ENCODE measurements around the gene MICAL2. TPM values are rescaled to one million over a fixed set of nuclear protein-coding genes. Genes with fewer than 3 reads are reported as not detected.
"Not testable (repeated sequence)": the region's sequence is repeated elsewhere in the genome, so short reads cannot be mapped to it uniquely, and the experiment has no call there.

MICAL2 gene
- total and polyA plus RNA-seq, 12 donors, result 8.4 to 80.5 (median 34.1) TPM

GRCh38 chr11:12143461-12144258 lies 33.3 kb downstream of the MICAL2 start:
- no peak for TF ChIP-seq CTCF (IDR thresholded peaks at IDR 0.05)
- TF ChIP-seq POLR2A (IDR thresholded peaks at IDR 0.05), result no peak
- Histone ChIP-seq H3K4me3 (no peak overlapping the region), H3K36me3 (replicated peaks in 1 of 2) (no peaks in the 10 kb centered on the region), H3K27ac (peak overlapping the region in 3 of 5 donors; percentile 16 to 82 (median 57)), H3K9me3 (replicated peaks in 1 of 3) (no peaks in the 10 kb centered on the region), H3K27me3 (no peaks in the 10 kb centered on the region), H3K4me1 (replicated peaks in 1 of 2) (peaks cover 0 to 5% of the 10 kb centered on the region in 2 donors)
- 70 to 84% (median 77%) methylated on average over 7 of the region's 7 CpGs for WGBS, 4 donors
- intact Hi-C loops (cut with DNase I), result no loop called here
- no peak for DNase-seq

GRCh38 chr11:12144330-12145174 lies 34.2 kb downstream of the MICAL2 start:
- peaks cover 0 to 5% of the 10 kb centered on the region in 2 donors for H3K4me1 ChIP-seq (replicated peaks in 1 of 2)
- no peaks in the 10 kb centered on the region for H3K36me3 ChIP-seq (replicated peaks in 1 of 2)
- 76 to 81% (median 79%) methylated on average over 11 of the region's 11 CpGs for WGBS, 4 donors
- H3K27ac ChIP-seq, result peak overlapping the region in 4 of 5 donors; percentile 4 to 82 (median 36)
- H3K27me3 ChIP-seq, result no peaks in the 10 kb centered on the region
- TF ChIP-seq CTCF (IDR thresholded peaks at IDR 0.05) (no peak), POLR2A (IDR thresholded peaks at IDR 0.05) (no peak)
- no peak overlapping the region for H3K4me3 ChIP-seq
- no peaks in the 10 kb centered on the region for H3K9me3 ChIP-seq (replicated peaks in 1 of 3)
- intact Hi-C loops (cut with DNase I), result no loop called here
- DNase-seq, result no peak

- not testable (repeated sequence) for H3K27ac ChIP-seq; H3K4me1 ChIP-seq (replicated peaks in 1 of 2)
These were observed 36.3 kb downstream of the MICAL2 start for GRCh38 chr11:12146678-12147077.

GRCh38 chr11:12147827-12148226 lies 37.4 kb downstream of the MICAL2 start:
- no peaks in the 10 kb centered on the region for H3K27me3 ChIP-seq
- H3K9me3 ChIP-seq (replicated peaks in 1 of 3), result no peaks in the 10 kb centered on the region
- no peaks in the 10 kb centered on the region for H3K4me1 ChIP-seq (replicated peaks in 1 of 2)
- no peak overlapping the region for H3K4me3 ChIP-seq
- intact Hi-C loops (cut with DNase I), result no loop called here
- TF ChIP-seq POLR2A (IDR thresholded peaks at IDR 0.05), result no peak
- TF ChIP-seq CTCF (IDR thresholded peaks at IDR 0.05), result no peak
- H3K36me3 ChIP-seq (replicated peaks in 1 of 2), result no peaks in the 10 kb centered on the region
- WGBS, 4 donors, result 74 to 94% (median 85%) methylated on average over 5 of the region's 5 CpGs
- no peak for DNase-seq
- peak overlapping the region in 1 of 5 donors; percentile 64 for H3K27ac ChIP-seq

More at GRCh38 chr11:12146678-12147077, 36.3 kb downstream of the MICAL2 start:
- 91 to 97% (median 94%) methylated on average over 2 to 3 of the region's 3 CpGs for WGBS, 4 donors
- intact Hi-C loops (cut with DNase I); H3K4me3 ChIP-seq; H3K27me3 ChIP-seq; H3K9me3 ChIP-seq (replicated peaks in 1 of 3); DNase-seq; H3K36me3 ChIP-seq (replicated peaks in 1 of 2): not testable (repeated sequence)
